K562 (cell line): ENCODE results near the gene MRPL28. TPM values are rescaled to one million over a fixed set of nuclear protein-coding genes. Genes with fewer than 3 reads are reported as not detected.

Experiments used
- CC2D1A ChIP-seq: fragments of 450-650 bp; IDR thresholded peaks from 2 replicates; pipeline ENCODE4 v1.6.1; 2017; ENCODE audit warnings: mild to moderate bottlenecking
- EP400 ChIP-seq: fragments of 450-650 bp; IDR thresholded peaks from 2 replicates; pipeline ENCODE4 v1.6.1; 2017; ENCODE audit warnings: antibody characterized with exemption, mild to moderate bottlenecking, moderate library complexity
- ERF ChIP-seq: fragments of 450-650 bp; formaldehyde crosslinking; IDR thresholded peaks from 2 replicates; pipeline ENCODE4 v1.4.0; 2020; ENCODE audit warnings: mild to moderate bottlenecking, mixed read lengths
- FOS ChIP-seq: IDR thresholded peaks from 3 replicates; pipeline ENCODE4 v1.6.1; 2011; ENCODE audit not compliant: insufficient read length; ENCODE audit errors: extremely low read depth
- HLTF ChIP-seq: fragments of 450-650 bp; IDR thresholded peaks from 2 replicates; pipeline ENCODE4 v1.6.1; 2016
- KDM2B ChIP-seq: fragments of 250-450 bp; sonication (Bioruptor Pico); IDR thresholded peaks from 2 replicates; pipeline ENCODE4 v1.8.0; 2021; ENCODE audit warnings: mild to moderate bottlenecking, moderate library complexity
- KDM5B ChIP-seq: fragments of 200-600 bp; sonication (generic); IDR thresholded peaks from 2 replicates; pipeline ENCODE4 v1.6.1; 2012; ENCODE audit warnings: low read depth, mild to moderate bottlenecking, moderate library complexity, low read length, control low read depth, inconsistent platforms; ENCODE audit not compliant: insufficient replicate concordance
- MECOM ChIP-seq: fragments of 250-450 bp; sonication (Bioruptor Pico); IDR thresholded peaks from 2 replicates; pipeline ENCODE4 v1.8.0; 2022; ENCODE audit warnings: inconsistent platforms
- NONO ChIP-seq, 2 experiments: fragments of 200-400 bp in 1 of 2; fragments of 450-650 bp in 1 of 2; formaldehyde crosslinking in 1 of 2; IDR thresholded peaks; 2 replicates each; pipeline ENCODE4 v1.6.1; 2017; ENCODE audit warnings: low read depth in 2 of 2, mild to moderate bottlenecking in 2 of 2, moderate library complexity in 2 of 2, low read length in 1 of 2
- NR1H2 ChIP-seq: sonication (generic); formaldehyde crosslinking; IDR thresholded peaks from 2 replicates; pipeline ENCODE4 v1.4.0; 2020; ENCODE audit warnings: mild to moderate bottlenecking, missing genetic modification reagents
- PHF21A ChIP-seq: fragments of 450-650 bp; IDR thresholded peaks from 2 replicates; pipeline ENCODE4 v1.6.1; 2017; ENCODE audit warnings: low read depth, borderline replicate concordance
- POU5F1 ChIP-seq: fragments of 150-350 bp; IDR thresholded peaks from 2 replicates; pipeline ENCODE4 v1.6.1; 2014; ENCODE audit warnings: borderline replicate concordance, low read length, low read depth, mild to moderate bottlenecking; ENCODE audit not compliant: partially characterized antibody
- RNF2 ChIP-seq: sonication (generic); IDR thresholded peaks from 2 replicates; pipeline ENCODE4 v1.6.1; 2016
- TCFL5 ChIP-seq: fragments of 250-450 bp; sonication (Bioruptor Pico); conservative IDR thresholded peaks from 2 replicates; pipeline ENCODE4 v1.6.1; 2021; ENCODE audit warnings: mild to moderate bottlenecking, moderate library complexity, matching md5 sums
- ZNF133 ChIP-seq: fragments of 250-450 bp; sonication (Bioruptor Pico); IDR thresholded peaks from 2 replicates; pipeline ENCODE4 v1.4.0; 2020; ENCODE audit warnings: mild to moderate bottlenecking
- ZNF184 ChIP-seq: sonication (generic); formaldehyde crosslinking; IDR thresholded peaks from 2 replicates; pipeline ENCODE4 v1.5.0; 2020; ENCODE audit warnings: missing genetic modification reagents
- ZNF217 ChIP-seq: sonication (generic); formaldehyde crosslinking; IDR thresholded peaks from 2 replicates; pipeline ENCODE4 v1.8.0; 2022; ENCODE audit warnings: mild to moderate bottlenecking, missing genetic modification reagents
- ZNF347 ChIP-seq: fragments of 450-650 bp; formaldehyde crosslinking; IDR thresholded peaks from 2 replicates; pipeline ENCODE4 v1.4.0; 2020; ENCODE audit warnings: low read depth, mild to moderate bottlenecking, moderate library complexity
- ZNF707 ChIP-seq: fragments of 250-450 bp; sonication (Bioruptor Pico); conservative IDR thresholded peaks from 2 replicates; pipeline ENCODE4 v1.8.0; 2022; ENCODE audit warnings: inconsistent platforms, mild to moderate bottlenecking, moderate library complexity
- ZNF740 ChIP-seq, 3 experiments: fragments of 200-800 bp in 1 of 3; sonication (Bioruptor generic) in 1 of 3; sonication (generic) in 1 of 3; formaldehyde crosslinking in 1 of 3; IDR thresholded peaks; 2 replicates each; pipeline versions ENCODE4 v1.6.1 to v1.8.0; 2016 to 2022; ENCODE audit warnings: mild to moderate bottlenecking in 2 of 3, missing compliant biosample characterization in 2 of 3, missing genetic modification characterization in 2 of 3, missing genetic modification reagents in 1 of 3
- ZNF764 ChIP-seq: fragments of 250-450 bp; sonication (Bioruptor Pico); IDR thresholded peaks from 2 replicates; pipeline ENCODE4 v1.4.0; 2020; ENCODE audit warnings: low read depth, mild to moderate bottlenecking, moderate library complexity
- polyA plus RNA-seq, 8 experiments: library from polyadenylated mRNA; depleted of rRNA in 4 of 8; stranded (reverse) in 5 of 8; unstranded in 3 of 8; fragments of >200 nt; fragmentation: Nextera tagmentation in 2 of 8; fragmentation: Illumina TruSeq in 1 of 8; extraction: Ambion mirVana in 2 of 8; extraction: Trizol in 1 of 8; gene quantifications; 2 replicates each; pipeline versions ENCODE4 v1.2.1 to v1.2.3, GENCODE V29; 2011 to 2014; ENCODE audit warnings: inconsistent platforms in 1 of 8, missing spikeins in 1 of 8
- total RNA-seq, 7 experiments: library from RNA; depleted of rRNA in 6 of 7; stranded (reverse); fragments of >200 nt in 6 of 7; fragmentation: Illumina TruSeq in 2 of 7; extraction: Trizol in 2 of 7; gene quantifications; 2 replicates each; pipeline versions ENCODE4 v1.2.1 to v1.2.3, GENCODE V29; 2011 to 2021; ENCODE audit warnings: low replicate concordance in 1 of 7
- TF ChIP-seq, protein P1 (sequence below): IDR thresholded peaks from 2 replicates; pipeline ENCODE4 v1.6.1; 2014; ENCODE audit warnings: antibody characterized with exemption
- TF ChIP-seq, protein P2 (sequence below), 2 experiments: fragments of 200-800 bp in 1 of 2; sonication (Bioruptor generic) in 1 of 2; sonication (generic) in 1 of 2; formaldehyde crosslinking in 1 of 2; IDR thresholded peaks in 1 of 2; conservative IDR thresholded peaks in 1 of 2; 2 replicates each; pipeline versions ENCODE4 v1.5.0 to v1.6.1; 2016 to 2020; ENCODE audit warnings: missing compliant biosample characterization in 1 of 2, missing genetic modification characterization in 1 of 2, missing genetic modification reagents in 1 of 2

MRPL28 gene
- total and polyA plus RNA-seq, 9 of the 15 experiments (the other 6 are each of a cell fraction or from before 2014, with no cell fraction given): 2.5 to 323 (median 175) TPM

DNA sequence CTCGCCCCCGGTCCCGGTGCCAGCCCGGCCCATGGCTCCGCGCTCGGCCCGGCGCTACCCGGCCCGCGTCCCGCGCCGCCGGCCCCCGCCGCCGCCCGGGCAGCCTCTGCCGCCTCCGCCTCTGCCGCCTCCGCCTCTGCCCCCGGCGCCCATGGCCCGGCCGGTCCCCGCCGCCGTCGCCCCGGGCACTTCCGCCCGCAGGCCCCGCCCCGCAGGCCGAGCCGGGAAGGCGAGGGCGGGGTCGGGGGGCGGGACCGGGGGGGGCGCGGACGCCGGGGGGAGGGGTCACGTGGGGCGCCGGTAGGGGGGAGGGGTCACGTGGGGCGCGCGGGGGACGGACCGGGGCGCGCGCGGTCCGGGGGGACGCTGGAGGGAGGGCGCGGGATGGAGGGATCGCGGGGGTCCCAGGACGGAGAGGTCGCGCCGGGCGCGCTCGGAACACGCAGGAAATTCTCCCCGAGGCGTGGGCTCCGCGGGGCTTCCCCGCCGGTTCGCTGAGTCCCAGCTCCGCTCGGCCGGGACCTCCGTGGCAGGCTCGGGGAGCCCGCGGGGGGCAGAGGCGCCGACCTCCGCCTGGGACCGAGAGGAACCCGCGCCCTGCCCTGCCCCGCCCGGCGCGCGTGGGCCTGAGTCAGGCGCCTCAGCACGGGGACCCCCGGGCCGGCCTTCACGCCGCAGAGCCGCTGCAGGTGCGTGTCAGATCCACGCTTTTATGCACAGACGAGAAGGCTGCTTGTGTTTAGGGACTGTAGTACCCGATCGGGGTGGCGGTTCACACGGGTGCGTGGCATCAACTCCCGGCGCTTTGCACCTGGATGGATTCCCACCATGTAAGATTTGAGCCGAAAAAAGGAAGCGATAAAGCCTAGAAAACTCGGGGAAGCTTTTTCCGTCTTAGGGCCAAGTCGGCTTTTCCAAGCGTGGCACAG is 11.7 kb upstream of the MRPL28 start, which contains the start of gene PGAP6 (continued):
- TF ChIP-seq, protein P1, sequence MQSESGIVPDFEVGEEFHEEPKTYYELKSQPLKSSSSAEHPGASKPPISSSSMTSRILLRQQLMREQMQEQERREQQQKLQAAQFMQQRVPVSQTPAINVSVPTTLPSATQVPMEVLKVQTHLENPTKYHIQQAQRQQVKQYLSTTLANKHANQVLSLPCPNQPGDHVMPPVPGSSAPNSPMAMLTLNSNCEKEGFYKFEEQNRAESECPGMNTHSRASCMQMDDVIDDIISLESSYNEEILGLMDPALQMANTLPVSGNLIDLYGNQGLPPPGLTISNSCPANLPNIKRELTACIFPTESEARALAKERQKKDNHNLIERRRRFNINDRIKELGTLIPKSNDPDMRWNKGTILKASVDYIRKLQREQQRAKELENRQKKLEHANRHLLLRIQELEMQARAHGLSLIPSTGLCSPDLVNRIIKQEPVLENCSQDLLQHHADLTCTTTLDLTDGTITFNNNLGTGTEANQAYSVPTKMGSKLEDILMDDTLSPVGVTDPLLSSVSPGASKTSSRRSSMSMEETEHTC: no peak
- TF ChIP-seq POU5F1: no peak
- no peak for TF ChIP-seq ZNF184 (CRISPR knock-in tag)
- no peak for TF ChIP-seq HLTF
- TF ChIP-seq ZNF707 (CRISPR knock-in tag): no peak
- TF ChIP-seq ZNF217 (CRISPR knock-in tag): no peak
- TF ChIP-seq ERF (CRISPR knock-in tag): no peak
- no peak for TF ChIP-seq ZNF740 (CRISPR knock-in tag; IDR thresholded peaks at IDR 0.05)
- peak in 1 of 2 experiments; percentile 94; a peak in 2 of 4 replicates for TF ChIP-seq ZNF740 (tag; IDR thresholded peaks at IDR 0.05)
- TF ChIP-seq KDM5B: peak; percentile 71
- no peak for TF ChIP-seq ZNF133
- no peak for TF ChIP-seq CC2D1A
- no peak for TF ChIP-seq ZNF764 (CRISPR knock-in tag)
- TF ChIP-seq TCFL5 (CRISPR knock-in tag): no peak
- TF ChIP-seq RNF2: no peak
- peak in 1 of 2 experiments; percentile 21; a peak in 1 of 4 replicates for TF ChIP-seq NONO (IDR thresholded peaks at IDR 0.05; ENCODE audit: low read depth in 2 of 2, low read length in 1 of 2)
- TF ChIP-seq, protein P2, sequence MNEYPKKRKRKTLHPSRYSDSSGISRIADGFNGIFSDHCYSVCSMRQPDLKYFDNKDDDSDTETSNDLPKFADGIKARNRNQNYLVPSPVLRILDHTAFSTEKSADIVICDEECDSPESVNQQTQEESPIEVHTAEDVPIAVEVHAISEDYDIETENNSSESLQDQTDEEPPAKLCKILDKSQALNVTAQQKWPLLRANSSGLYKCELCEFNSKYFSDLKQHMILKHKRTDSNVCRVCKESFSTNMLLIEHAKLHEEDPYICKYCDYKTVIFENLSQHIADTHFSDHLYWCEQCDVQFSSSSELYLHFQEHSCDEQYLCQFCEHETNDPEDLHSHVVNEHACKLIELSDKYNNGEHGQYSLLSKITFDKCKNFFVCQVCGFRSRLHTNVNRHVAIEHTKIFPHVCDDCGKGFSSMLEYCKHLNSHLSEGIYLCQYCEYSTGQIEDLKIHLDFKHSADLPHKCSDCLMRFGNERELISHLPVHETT (CRISPR knock-in tag; conservative IDR thresholded peaks at IDR 0.05 in 1 of 2, IDR thresholded peaks at IDR 0.05 in 1 of 2): peak in 1 of 2 experiments; percentile 95; a peak in 2 of 4 replicates
- TF ChIP-seq EP400: no peak
- no peak for TF ChIP-seq NR1H2 (CRISPR knock-in tag)
- no peak for TF ChIP-seq KDM2B
- no peak for TF ChIP-seq FOS
- TF ChIP-seq ZNF347 (CRISPR knock-in tag): no peak
- no peak for TF ChIP-seq MECOM (CRISPR knock-in tag)
- no peak for TF ChIP-seq PHF21A
